Erythroblast (primary cell): Measurements from ENCODE around the gene CHI3L1.
A peak's percentile ranks its signal among the peaks of the same experiment; 100 is the strongest.

ENCODE experiments used
- DNase-seq, 2 experiments: peaks; one replicate each; lab custom pipeline; 2025; lab: John Stamatoyannopoulos, UW
- GATA1 ChIP-seq: IDR thresholded peaks from 2 replicates; pipeline ENCODE4 v1.6.1; 2011; ENCODE audit warnings: low read depth, mild to moderate bottlenecking, control low read depth, low read length, moderate library complexity
- POLR2A ChIP-seq: IDR thresholded peaks from 2 replicates; pipeline ENCODE4 v1.6.1; 2011; ENCODE audit warnings: mild to moderate bottlenecking, low read length

The CHI3L1 gene

DNA sequence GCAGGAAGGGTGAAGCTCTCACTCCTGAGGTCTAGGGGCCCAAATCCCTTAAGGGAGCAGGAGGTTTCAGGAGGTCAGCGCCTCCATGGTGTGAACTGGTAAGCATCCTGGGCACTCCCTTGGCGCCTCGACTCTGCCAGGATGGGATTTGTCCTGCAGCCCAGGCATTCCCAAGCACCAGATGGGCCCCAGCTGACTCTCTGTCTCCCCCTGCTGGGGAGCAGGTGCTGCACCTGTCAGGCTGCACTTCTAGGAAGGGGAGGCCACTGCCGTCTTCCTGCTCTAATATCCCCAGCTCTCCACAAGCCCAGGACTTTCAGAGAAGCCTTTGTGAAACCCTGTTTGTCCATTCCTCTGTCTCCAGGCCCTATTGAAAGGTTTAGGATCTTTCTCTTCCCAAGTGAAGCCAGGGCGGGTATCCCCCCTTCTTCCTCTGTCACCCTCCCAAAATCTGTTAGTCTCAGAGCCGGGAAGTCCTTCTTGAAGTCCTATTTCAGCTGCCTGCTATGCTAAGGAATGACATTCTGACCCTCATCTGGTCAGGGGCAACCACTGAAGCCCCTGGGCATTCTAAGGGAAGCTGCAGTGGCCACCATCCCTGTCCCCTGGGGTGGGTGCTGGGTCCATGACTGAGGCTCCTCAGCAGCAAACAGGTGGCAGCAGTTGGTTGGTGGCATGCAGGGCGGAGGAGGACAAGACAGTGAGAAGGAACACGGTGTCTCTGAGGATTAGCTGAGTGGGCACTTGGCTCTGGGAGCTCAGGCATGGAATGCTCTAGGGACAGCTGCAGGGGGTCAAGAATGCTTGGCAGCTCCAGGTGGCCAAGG is 14.1 kb downstream of the CHI3L1 start:
- DNase-seq: peak; percentile 40 to 74
- no peak for TF ChIP-seq POLR2A
- TF ChIP-seq GATA1: no peak

DNA sequence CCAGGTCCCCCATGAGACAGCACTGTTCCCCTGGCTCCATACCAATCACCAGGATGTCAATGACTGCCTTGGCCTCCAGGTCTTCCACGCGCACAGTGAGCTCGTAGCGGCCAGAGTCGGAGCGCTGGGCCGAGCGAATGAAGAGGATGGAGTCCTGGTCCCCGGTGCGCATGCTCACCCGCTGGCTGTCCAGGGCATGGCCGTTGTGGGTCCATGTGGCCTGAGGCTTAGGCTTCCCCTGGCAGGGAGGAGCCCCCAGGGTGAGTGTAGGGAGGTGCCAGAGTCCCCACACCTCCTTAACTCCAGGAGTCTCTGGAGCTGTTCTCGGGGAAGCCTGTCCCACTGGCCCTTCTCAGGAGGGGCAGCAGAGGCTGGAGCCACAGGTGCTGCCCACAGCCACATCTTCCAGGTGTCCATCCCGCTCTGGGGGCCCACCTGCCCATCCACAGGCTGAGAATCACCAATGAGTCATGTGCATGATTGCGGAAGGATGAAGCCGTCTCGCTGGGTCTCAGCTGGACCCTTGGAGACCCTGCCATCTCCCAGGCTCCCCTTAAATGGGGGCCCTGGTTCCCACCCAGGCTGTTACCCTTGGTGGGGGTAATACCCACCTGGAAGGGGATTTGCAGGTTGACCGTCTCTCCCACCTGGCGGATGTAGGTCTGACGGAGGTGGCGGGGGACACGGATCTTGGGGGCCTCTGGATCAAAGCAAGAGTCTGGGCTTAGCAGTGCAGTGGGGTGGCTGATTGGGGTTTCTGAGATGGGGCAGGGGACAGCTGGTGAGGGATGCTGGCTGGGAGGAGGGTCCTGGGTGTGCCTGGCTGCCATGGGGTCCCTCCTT is 14.9 kb downstream of the CHI3L1 start:
- TF ChIP-seq POLR2A: no peak
- no peak for TF ChIP-seq GATA1
- no peak for DNase-seq

DNA sequence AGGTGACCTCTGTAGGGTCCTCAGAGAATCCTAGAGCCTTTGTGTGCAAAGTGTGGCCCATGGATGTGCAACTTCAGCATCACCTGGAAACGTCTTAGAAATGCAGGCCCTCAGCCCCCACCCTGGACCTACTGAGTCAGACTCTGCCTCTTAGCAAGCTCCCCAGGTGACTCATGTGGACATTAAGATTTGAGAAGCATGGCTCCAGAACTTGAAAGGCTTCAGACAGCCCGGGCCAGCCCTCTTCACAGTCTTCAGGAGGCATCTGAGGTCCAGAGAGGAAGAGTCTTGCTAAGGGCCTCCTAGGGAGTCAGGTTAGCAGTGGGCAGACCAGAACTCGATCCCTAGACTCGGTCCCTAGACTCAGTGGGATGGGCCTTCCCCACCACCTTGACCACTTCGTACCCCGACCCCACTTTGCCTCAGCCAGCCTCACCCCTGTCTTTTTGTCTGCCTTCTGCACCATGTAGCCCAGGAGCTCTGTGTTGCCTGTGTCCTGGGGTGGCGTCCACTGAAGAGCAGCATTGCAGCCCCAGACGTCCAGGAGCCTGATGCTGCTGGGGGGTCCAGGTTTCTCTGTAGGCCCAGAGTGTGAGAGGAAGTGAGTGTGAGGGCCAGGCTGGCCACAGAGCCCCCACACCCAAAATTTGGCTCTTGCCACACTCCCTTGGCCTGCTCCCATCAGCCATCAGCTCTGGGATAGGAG is 15.7 kb downstream of the CHI3L1 start:
- TF ChIP-seq POLR2A (no peak), GATA1 (no peak)
- no peak for DNase-seq

DNA sequence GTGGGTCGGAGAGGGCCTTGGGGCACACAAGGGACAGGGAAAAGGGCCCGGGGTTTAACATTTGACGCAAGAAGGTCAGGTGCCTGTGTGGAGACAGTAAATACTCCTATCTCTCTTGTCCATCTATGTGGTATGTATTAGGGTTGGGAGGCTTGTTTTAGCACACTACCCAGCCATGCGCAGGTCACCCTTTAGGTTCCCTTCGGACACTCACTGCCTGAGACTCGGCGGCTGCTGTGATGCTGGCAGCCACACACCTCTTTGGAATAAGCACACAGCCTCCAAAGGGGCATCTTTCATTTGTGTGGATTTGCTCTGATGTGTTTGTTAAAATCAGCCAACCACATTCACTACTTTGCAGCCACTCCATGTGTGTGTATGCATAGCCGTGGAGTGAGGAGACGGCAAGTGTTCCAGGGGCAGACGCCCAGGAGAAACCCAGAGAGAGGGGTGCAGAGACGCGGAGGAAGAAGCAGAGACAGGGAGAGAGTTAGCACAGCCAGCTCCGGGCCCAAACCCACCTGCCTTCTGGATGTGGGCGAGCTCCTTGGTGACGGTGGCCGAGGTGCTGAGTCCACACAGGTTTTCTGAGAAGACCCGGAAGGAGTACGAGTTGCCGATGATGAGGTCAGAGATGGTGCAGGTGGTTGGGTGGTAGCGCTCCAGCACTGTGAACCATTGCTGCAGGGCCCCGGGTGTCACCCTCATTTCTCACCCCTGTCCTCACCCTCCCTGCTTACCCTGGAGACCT is 16.6 kb downstream of the CHI3L1 start:
- TF ChIP-seq POLR2A: no peak
- TF ChIP-seq GATA1: no peak
- DNase-seq: no peak

DNA sequence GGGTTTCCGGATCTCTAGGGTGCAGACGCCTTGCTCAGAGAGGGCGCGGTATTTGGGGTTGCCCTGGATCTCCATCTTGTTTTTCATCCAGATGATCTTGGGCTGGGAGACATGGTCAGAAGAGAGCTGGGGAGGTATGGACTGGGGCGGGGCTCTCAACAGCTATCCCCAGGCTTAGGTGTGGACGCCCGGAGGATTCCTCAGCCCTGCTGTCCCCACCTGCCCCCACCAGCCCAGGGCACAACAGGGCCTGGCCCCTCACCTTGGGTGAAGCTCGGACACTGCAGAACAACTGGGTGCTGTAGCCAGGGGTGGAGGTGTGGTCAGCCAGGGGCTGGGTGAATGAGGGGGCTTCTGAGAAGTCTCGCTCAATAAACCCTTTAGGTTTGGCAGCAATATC is 17.5 kb downstream of the CHI3L1 start:
- TF ChIP-seq POLR2A: no peak
- TF ChIP-seq GATA1: no peak
- DNase-seq: no peak

DNA sequence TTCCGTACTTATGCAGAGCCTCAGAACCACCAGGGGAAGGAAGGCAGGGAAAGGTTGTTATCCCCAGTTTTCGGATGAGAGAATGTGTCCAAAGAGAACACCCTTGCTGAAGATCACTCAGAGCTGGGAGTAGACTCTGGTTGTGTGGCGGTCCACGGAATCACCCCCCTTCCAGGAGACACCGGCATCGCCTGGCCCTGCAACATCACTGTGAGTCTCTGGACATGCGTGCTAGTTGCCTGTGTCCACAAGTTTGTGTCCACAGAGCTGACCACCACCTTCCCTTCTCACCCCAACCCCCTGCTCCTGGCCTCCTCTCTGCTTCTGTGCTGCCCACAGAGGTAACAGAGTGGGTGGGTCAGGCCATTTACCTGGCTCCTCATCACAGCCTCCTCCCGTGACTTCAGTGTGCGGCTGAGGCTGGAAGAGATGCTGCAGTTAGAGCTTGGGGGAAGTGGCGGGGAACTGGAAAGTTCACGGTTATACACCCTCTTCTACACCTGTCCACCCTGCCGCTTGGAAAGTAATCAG is 18.2 kb downstream of the CHI3L1 start:
- DNase-seq: no peak
- no peak for TF ChIP-seq GATA1

DNA sequence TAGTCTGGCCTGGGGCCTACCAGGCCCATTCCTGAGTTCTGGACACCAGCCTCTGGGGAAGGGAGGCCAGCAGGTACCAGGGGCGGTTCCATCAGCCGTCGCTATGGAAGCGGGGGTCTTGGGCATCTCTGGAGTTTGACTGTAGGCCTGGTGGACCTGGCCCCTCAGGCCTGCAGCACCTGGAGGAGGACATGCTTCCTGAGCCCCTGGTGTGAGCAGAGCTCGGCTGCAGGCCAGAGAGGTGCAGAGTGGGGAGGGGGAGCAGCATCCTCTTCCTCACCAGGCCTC is 18.6 kb downstream of the CHI3L1 start:
- DNase-seq: no peak
- TF ChIP-seq GATA1 (no peak), POLR2A (no peak)

DNA sequence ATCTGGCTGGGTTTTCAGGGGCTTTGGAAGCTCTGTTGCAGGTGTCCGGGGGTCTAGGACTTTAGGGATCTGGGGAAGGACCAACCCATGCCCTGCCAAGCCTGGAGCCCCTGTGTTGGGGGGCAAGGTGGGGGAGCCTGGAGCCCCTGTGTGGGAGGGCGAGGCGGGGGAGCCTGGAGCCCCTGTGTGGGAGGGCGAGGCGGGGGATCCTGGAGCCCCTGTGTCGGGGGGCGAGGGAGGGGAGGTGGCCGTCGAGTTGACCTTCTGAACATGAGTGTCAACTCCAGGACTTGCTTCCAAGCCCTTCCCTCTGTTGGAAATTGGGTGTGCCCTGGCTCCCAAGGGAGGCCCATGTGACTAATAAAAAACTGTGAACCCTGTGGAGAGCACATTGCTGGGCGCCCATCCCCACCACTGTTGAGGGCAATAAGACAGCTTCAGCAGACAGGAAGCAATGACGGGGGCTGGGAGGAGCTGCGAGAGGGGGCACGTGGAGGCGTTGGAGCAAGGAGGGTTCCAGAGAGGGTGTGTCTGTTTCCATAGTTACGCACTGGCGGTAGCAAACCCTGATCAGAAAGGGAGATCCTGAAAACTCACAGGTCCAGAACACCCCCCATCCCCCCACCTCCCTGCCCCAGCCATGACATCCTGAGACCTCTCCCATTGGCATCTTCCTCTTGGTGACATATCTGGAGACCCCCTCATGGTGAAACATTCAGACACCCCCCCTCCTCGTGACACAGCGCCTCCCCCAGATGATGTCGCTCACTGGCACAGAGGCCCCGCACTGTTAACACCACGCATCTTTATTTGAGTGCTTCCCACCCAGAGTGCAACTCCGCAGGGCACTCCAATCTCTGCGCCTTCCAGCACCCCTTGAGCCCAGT is 19.2 kb downstream of the CHI3L1 start:
- no peak for DNase-seq
- TF ChIP-seq POLR2A: no peak
- TF ChIP-seq GATA1: no peak

DNA sequence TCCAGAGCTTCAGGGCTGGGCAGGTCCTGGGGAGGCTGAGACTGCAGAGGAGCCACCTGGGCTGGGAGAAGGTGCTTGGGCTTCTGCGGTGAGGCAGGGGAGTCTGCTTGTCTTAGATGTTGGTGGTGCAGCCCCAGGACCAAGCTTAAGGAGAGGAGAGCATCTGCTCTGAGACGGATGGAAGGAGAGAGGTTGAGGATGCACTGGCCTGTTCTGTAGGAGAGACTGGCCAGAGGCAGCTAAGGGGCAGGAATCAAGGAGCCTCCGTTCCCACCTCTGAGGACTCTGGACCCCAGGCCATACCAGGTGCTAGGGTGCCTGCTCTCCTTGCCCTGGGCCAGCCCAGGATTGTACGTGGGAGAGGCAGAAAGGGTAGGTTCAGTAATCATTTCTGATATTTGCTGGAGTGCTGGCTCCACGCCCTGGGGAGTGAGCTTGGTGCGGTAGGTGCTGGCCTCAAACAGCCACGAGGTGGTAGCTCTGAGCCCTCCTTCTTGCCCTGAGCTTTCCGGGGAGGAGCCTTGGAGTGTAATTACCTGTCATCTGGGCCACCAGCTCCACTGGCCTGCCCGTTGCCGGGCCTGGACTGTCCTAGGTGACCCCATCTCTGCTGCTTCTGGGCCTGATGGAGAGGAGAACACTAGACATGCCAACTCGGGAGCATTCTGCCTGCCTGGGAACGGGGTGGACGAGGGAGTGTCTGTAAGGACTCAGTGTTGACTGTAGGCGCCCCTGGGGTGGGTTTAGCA is 20.1 kb downstream of the CHI3L1 start:
- TF ChIP-seq POLR2A (no peak), GATA1 (no peak)
- peak in 1 of 2 experiments; percentile 15 for DNase-seq

DNA sequence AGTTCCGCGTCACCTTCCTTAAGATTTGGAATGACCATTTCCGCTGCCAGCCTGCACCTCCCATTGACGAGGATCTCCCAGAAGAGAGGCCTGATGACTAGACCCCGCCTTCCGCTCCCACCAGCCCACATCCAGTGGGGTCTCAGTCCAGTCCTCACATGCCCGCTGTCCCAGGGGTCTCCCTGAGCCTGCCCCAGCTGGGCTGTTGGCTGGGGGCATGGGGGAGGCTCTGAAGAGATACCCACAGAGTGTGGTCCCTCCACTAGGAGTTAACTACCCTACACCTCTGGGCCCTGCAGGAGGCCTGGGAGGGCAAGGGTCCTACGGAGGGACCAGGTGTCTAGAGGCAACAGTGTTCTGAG is 20.7 kb downstream of the CHI3L1 start:
- no peak for TF ChIP-seq GATA1
- no peak for TF ChIP-seq POLR2A
- DNase-seq: no peak

DNA sequence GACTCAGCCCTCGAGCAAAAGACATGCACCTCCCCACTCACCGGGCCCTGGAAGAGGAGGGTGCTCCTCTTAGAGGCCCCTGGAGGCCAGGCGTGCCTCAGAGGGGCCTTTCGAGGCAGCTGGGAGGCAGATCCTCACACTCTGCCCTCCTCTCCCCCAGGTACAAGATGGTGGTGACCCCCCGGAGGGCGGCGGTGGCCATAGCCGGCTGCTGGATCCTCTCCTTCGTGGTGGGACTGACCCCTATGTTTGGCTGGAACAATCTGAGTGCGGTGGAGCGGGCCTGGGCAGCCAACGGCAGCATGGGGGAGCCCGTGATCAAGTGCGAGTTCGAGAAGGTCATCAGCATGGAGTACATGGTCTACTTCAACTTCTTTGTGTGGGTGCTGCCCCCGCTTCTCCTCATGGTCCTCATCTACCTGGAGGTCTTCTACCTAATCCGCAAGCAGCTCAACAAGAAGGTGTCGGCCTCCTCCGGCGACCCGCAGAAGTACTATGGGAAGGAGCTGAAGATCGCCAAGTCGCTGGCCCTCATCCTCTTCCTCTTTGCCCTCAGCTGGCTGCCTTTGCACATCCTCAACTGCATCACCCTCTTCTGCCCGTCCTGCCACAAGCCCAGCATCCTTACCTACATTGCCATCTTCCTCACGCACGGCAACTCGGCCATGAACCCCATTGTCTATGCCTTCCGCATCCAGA is 21.3 kb downstream of the CHI3L1 start:
- no peak for DNase-seq
- TF ChIP-seq POLR2A (no peak), GATA1 (no peak)
